Hepatocyte (in vitro differentiated cells): ENCODE data around the gene TMPRSS6. TPM values are rescaled to one million over a fixed set of nuclear protein-coding genes. Genes with fewer than 3 reads are reported as not detected.

ENCODE experiments used
- DNase-seq: peaks from one replicate; pipeline ENCODE4 v3.0.0-alpha.2; 2016; ENCODE audit warnings: low spot score
- H2AFZ ChIP-seq: fragments of 200-600 bp; sonication (generic); 2 replicates; pipeline ENCODE4 v1.6.0; 2016; ENCODE audit warnings: antibody characterized with exemption, mild to moderate bottlenecking
- H3K27ac ChIP-seq: fragments of 200-600 bp; sonication (generic); 2 replicates; pipeline ENCODE4 v1.5.1; 2016; ENCODE audit warnings: mild to moderate bottlenecking
- H3K27me3 ChIP-seq: fragments of 200-600 bp; sonication (generic); 2 replicates; pipeline ENCODE4 v1.6.1; 2016
- H3K36me3 ChIP-seq: fragments of 200-600 bp; sonication (generic); replicated peaks from 2 replicates; pipeline ENCODE4 v1.5.1; 2016; ENCODE audit warnings: low read depth; ENCODE audit not compliant: insufficient read depth
- H3K4me1 ChIP-seq: fragments of 200-600 bp; sonication (generic); 2 replicates; pipeline ENCODE4 v1.5.1; 2016; ENCODE audit warnings: mild to moderate bottlenecking, moderate library complexity; ENCODE audit not compliant: insufficient read depth
- H3K4me2 ChIP-seq: fragments of 200-600 bp; sonication (generic); 2 replicates; pipeline ENCODE4 v1.6.0; 2016
- H3K4me3 ChIP-seq: fragments of 200-600 bp; sonication (generic); 2 replicates; pipeline ENCODE4 v1.5.1; 2016; ENCODE audit warnings: mild to moderate bottlenecking
- H3K79me2 ChIP-seq: fragments of 200-600 bp; sonication (generic); 2 replicates; pipeline ENCODE4 v1.6.0; 2017; ENCODE audit warnings: mild to moderate bottlenecking
- H3K9me2 ChIP-seq: fragments of 200-600 bp; sonication (generic); replicated peaks from 2 replicates; pipeline ENCODE4 v1.6.0; 2017; ENCODE audit warnings: mild to moderate bottlenecking; ENCODE audit not compliant: insufficient read depth
- H3K9me3 ChIP-seq: fragments of 200-600 bp; sonication (generic); 2 replicates; pipeline ENCODE4 v1.5.1; 2016; ENCODE audit warnings: low read depth, mild to moderate bottlenecking
- H4K20me1 ChIP-seq: fragments of 200-600 bp; sonication (generic); 2 replicates; pipeline ENCODE4 v1.6.0; 2016; ENCODE audit warnings: mild to moderate bottlenecking; ENCODE audit not compliant: insufficient read depth, poor library complexity, severe bottlenecking
- CTCF ChIP-seq: fragments of 200-600 bp; sonication (generic); IDR thresholded peaks from 2 replicates; pipeline ENCODE4 v1.5.1; 2016; ENCODE audit warnings: antibody characterized with exemption, mild to moderate bottlenecking; ENCODE audit not compliant: poor library complexity
- EZH2 ChIP-seq: fragments of 200-600 bp; sonication (generic); IDR thresholded peaks from 2 replicates; pipeline ENCODE4 v1.6.1; 2016; ENCODE audit warnings: antibody characterized with exemption, mild to moderate bottlenecking, borderline replicate concordance
- EZH2phosphoT487 ChIP-seq: fragments of 200-600 bp; sonication (generic); IDR thresholded peaks from one replicate; pipeline ENCODE4 v1.6.1; 2018; ENCODE audit warnings: antibody characterized with exemption, mild to moderate bottlenecking, low read depth, moderate library complexity; ENCODE audit not compliant: unreplicated experiment, severe bottlenecking
- WGBS: methylation state at CpG from one replicate; pipeline ENCODE4 v1.1.6; 2016; ENCODE audit warnings: low lambda C conversion rate; ENCODE audit errors: missing lambda C conversion rate; 5-methylcytosine and 5-hydroxymethylcytosine counted together
- polyA plus RNA-seq: library from polyadenylated mRNA; unstranded; fragments of >200 nt; fragmentation: Nextera tagmentation; extraction: Ambion mirVana; gene quantifications from 2 replicates; pipeline ENCODE4 v1.2.1, GENCODE V29; 2016
- total RNA-seq: library from RNA; depleted of rRNA; stranded (reverse); fragments of >200 nt; gene quantifications from 2 replicates; pipeline ENCODE4 v1.2.3, GENCODE V29; 2014

TMPRSS6 gene
- total and polyA plus RNA-seq, 2 experiments from 2014 or later, result 34.4 to 49.8 TPM

DNA sequence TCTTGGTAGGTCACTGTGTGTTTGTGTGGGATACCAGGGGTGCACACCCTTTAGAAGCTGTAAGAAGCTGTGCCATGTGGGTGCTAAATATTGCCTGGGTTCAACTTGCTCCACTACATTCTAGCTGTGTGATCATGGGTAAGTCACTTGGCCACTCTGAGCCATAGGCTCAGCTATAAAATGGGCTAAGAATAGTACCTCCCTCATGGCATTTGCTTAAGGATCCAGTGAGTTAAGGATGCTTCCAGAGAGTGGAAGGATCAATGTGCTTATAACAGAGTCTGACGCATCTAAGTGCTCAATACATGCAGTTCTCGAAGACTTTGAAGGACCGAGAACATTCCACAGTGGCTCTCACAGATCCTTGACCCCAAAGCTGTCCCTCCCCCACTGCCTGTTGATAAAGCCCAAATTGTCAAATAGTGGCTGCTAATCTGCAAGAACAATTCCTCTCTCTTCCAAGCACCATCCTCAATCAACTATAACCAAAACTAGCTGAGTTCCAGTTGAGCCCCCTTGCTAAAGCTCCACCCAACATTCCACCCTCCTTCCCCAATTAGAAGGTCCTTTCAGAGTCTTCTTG, 13.2 kb upstream of the TMPRSS6 start:
- Histone ChIP-seq H3K27me3 (no peaks in the 10 kb centered on the region), H4K20me1 (no peaks in the 10 kb centered on the region), H3K9me3 (no peaks in the 10 kb centered on the region), H3K4me2 (no peak overlapping the region), H3K4me3 (no peak overlapping the region), H2AFZ (no peak overlapping the region), H3K9me2 (no peaks in the 10 kb centered on the region), H3K4me1 (no peaks in the 10 kb centered on the region), H3K27ac (no peak overlapping the region), H3K79me2 (no peaks in the 10 kb centered on the region), H3K36me3 (no peaks in the 10 kb centered on the region)
- no peak for DNase-seq
- 76% methylated on average over 3 of the region's 3 CpGs for WGBS
- TF ChIP-seq CTCF, result no peak
- no peak for TF ChIP-seq EZH2phosphoT487

DNA sequence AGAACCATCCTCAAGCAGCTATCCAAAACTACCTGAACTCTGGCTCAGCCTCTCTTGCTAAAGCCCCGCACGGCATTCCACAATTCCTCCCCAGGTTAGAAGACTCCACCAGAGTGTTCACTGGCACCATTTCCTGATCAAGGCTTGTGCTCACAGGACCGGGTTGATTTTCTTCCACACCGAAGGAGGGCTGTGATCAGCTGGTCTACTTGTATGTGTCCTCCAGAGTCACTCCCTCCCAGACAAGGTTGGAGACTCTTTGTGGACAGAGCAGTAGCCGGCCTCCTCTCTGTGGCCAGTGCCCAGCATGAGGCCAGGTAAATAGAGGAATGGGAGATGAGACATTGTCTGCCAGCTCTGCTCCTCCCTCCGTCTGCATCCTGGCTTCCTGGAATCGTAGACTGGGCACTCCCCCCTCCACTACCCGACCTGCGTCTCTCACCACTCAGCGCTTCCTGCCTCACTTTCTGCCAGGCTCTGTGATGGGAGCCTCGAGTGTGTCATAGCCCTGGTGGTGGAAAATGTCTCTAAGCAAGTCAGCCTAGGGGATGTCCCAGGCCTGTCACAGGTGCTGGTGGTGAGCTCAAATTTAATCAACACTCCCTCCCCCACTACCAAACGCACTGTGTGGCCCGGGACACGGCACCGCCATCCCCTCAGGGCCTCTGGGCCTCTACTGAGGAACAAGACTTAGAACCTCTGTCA, 12.5 kb upstream of the TMPRSS6 start:
- DNase-seq, result peak; percentile 39
- Histone ChIP-seq H2AFZ (no peak overlapping the region), H3K27ac (no peak overlapping the region), H3K9me3 (no peaks in the 10 kb centered on the region), H3K4me2 (no peak overlapping the region), H3K4me3 (no peak overlapping the region), H3K9me2 (no peaks in the 10 kb centered on the region), H4K20me1 (no peaks in the 10 kb centered on the region), H3K27me3 (no peaks in the 10 kb centered on the region), H3K79me2 (no peaks in the 10 kb centered on the region), H3K4me1 (no peaks in the 10 kb centered on the region), H3K36me3 (no peaks in the 10 kb centered on the region)
- TF ChIP-seq CTCF (no peak), EZH2 (no peak), EZH2phosphoT487 (no peak)
- 56% methylated on average over 15 of the region's 15 CpGs for WGBS

DNA sequence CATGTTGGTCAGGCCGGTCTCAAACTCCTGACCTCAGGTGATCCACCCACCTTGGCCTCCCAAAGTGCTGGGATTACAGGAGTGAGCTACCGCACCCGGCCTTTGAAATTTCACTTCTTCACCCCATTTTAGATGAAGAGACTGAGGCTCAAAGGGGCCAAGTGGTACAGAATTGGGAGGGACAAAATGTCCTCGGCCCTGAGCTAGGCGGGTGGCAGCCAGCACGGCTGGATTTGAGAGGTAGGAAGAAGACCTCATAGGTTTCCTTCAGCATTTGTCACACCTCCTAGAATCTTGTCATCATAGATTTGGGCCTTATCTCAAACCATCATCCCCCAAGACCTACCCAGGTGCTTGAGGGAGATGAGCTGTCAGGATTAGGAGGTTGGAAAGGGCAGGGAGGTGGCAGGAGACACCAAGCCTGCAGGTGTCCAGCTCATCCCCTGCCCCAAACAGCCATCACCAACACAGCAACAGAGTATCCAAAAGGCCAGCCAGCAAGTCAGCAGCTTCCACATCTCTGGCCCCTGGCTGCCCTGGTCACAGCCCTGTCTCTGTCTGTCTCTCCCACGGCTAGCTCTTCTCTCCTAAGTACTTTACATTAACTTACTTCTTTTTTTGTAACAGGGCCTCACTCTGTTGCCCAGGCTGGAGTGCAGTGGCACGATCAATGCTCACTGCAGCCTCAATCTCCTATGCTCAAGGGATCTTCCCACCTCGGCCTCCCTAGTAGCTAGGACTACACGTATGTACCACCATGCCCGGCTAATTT, 11.2 kb upstream of the TMPRSS6 start:
- Histone ChIP-seq H2AFZ (no peak overlapping the region), H3K36me3 (no peaks in the 10 kb centered on the region), H3K4me2 (no peak overlapping the region), H3K9me2 (no peaks in the 10 kb centered on the region), H3K79me2 (no peaks in the 10 kb centered on the region), H3K27me3 (no peaks in the 10 kb centered on the region), H3K27ac (no peak overlapping the region), H4K20me1 (no peaks in the 10 kb centered on the region), H3K4me1 (no peaks in the 10 kb centered on the region), H3K9me3 (no peaks in the 10 kb centered on the region), H3K4me3 (no peak overlapping the region)
- 91% methylated on average over 11 of the region's 11 CpGs for WGBS
- TF ChIP-seq CTCF, result no peak
- no peak for TF ChIP-seq EZH2phosphoT487
- TF ChIP-seq EZH2, result no peak
- DNase-seq, result no peak
